RWPE2 (cell line): ENCODE results near the gene TOM1L2.

Experiments
- ATAC-seq: fragments of 200-7000 bp; cut with Tn5 transposase; 3 replicates; pipeline ENCODE4 v1.9.1; 2021; ENCODE audit warnings: low read depth
- DNase-seq: peaks from one replicate; pipeline ENCODE4 v3.0.0-alpha.2; 2020; ENCODE audit warnings: low spot score
- H3K27ac ChIP-seq: fragments of 450-650 bp; 2 replicates; pipeline ENCODE4 v1.5.1; 2017; ENCODE audit warnings: mild to moderate bottlenecking; ENCODE audit not compliant: poor library complexity, severe bottlenecking
- H3K27me3 ChIP-seq: fragments of 250-450 bp; sonication (Bioruptor Pico); 2 replicates; pipeline ENCODE4 v1.5.1; 2021; ENCODE audit warnings: mild to moderate bottlenecking, moderate library complexity; ENCODE audit not compliant: insufficient read depth, poor library complexity, severe bottlenecking
- H3K36me3 ChIP-seq: fragments of 250-450 bp; sonication (Bioruptor Pico); 2 replicates; pipeline ENCODE4 v1.5.1; 2020; ENCODE audit warnings: low read depth, mild to moderate bottlenecking, moderate library complexity
- H3K4me1 ChIP-seq: fragments of 250-450 bp; sonication (Bioruptor Pico); 2 replicates; pipeline ENCODE4 v1.5.1; 2021; ENCODE audit warnings: mild to moderate bottlenecking, moderate library complexity; ENCODE audit not compliant: insufficient read depth, poor library complexity, severe bottlenecking
- H3K4me3 ChIP-seq: fragments of 250-450 bp; sonication (Bioruptor Pico); 2 replicates; pipeline ENCODE4 v1.5.1; 2021; ENCODE audit warnings: mild to moderate bottlenecking, moderate library complexity; ENCODE audit not compliant: severe bottlenecking
- H3K9me3 ChIP-seq: fragments of 250-450 bp; sonication (Bioruptor Pico); 2 replicates; pipeline ENCODE4 v1.5.1; 2021; ENCODE audit warnings: mild to moderate bottlenecking, moderate library complexity; ENCODE audit not compliant: severe bottlenecking
- CTCF ChIP-seq: fragments of 450-650 bp; IDR thresholded peaks from one replicate; pipeline ENCODE4 v1.5.1; 2017; ENCODE audit warnings: mild to moderate bottlenecking, moderate library complexity; ENCODE audit not compliant: poor library complexity, severe bottlenecking

Gene TOM1L2

GRCh38 chr17:17805575-17805974 is 166.6 kb downstream of the TOM1L2 start:
- H3K9me3 ChIP-seq, result no peaks in the 10 kb centered on the region
- no peaks in the 10 kb centered on the region for H3K4me1 ChIP-seq
- H3K4me3 ChIP-seq, result no peak overlapping the region
- no peak overlapping the region for H3K27ac ChIP-seq
- ATAC-seq, result peak; percentile 3; the same call in 1 of the 3 replicates
- peaks cover 51% of the 10 kb centered on the region for H3K36me3 ChIP-seq
- H3K27me3 ChIP-seq, result no peaks in the 10 kb centered on the region
- no peak for TF ChIP-seq CTCF
- no peak for DNase-seq

- H3K27ac ChIP-seq, result no peak overlapping the region
- no peak for TF ChIP-seq CTCF
- peaks cover 52% of the 10 kb centered on the region for H3K36me3 ChIP-seq
- no peaks in the 10 kb centered on the region for H3K9me3 ChIP-seq
- no peaks in the 10 kb centered on the region for H3K27me3 ChIP-seq
- no peak overlapping the region for H3K4me3 ChIP-seq
- ATAC-seq, result no peak
- H3K4me1 ChIP-seq, result no peaks in the 10 kb centered on the region
- DNase-seq, result no peak
These were observed 168.2 kb downstream of the TOM1L2 start for GRCh38 chr17:17804007-17804406.

GRCh38 chr17:17801800-17802481 is 170.3 kb downstream of the TOM1L2 start:
- DNase-seq, result no peak
- no peaks in the 10 kb centered on the region for H3K4me1 ChIP-seq
- no peak for TF ChIP-seq CTCF
- peaks cover 73% of the 10 kb centered on the region for H3K36me3 ChIP-seq
- ATAC-seq, result no peak
- H3K27me3 ChIP-seq, result no peaks in the 10 kb centered on the region
- no peak overlapping the region for H3K4me3 ChIP-seq
- H3K9me3 ChIP-seq, result no peaks in the 10 kb centered on the region
- H3K27ac ChIP-seq, result no peak overlapping the region

- ATAC-seq, result no peak
- no peak for DNase-seq
- Histone ChIP-seq H3K4me1 (no peaks in the 10 kb centered on the region), H3K36me3 (peaks cover 70% of the 10 kb centered on the region), H3K9me3 (no peaks in the 10 kb centered on the region), H3K27ac (no peak overlapping the region), H3K4me3 (no peak overlapping the region), H3K27me3 (no peaks in the 10 kb centered on the region)
- no peak for TF ChIP-seq CTCF
These were observed 171.6 kb downstream of the TOM1L2 start for GRCh38 chr17:17800504-17801021.
